HepG2 (cell line): ENCODE data around the gene HPS1. TPM values are rescaled to one million over a fixed set of nuclear protein-coding genes. Genes with fewer than 3 reads are reported as not detected.
A peak's percentile ranks its signal among the peaks of the same experiment; 100 is the strongest.

Experiments used
- ATAC-seq: fragments of 200-7000 bp; cut with Tn5 transposase; 3 replicates; pipeline ENCODE4 v1.9.1; 2020; ENCODE audit warnings: mild to moderate bottlenecking, moderate library complexity
- BruUV-seq: library from RNA; stranded (reverse); fragments of 400-500 nt; replicated peaks from 2 replicates; lab custom pipeline; 2021; lab: Mats Ljungman, UMichigan
- CTCF ChIA-PET: fragments of 300-600 bp; formaldehyde crosslinking; extraction: SDS; loops from one replicate; lab custom pipeline; 2021; ENCODE audit warnings: low total read pairs, inconsistent platforms, low intra/inter-chr PET ratio; lab: Yijun Ruan, JAX
- POLR2A ChIA-PET: fragments of 350-600 bp; sonication (Branson Sonifier 250); formaldehyde crosslinking; loops from one replicate; lab custom pipeline; 2020; ENCODE audit warnings: antibody characterized with exemption, inconsistent platforms; lab: Yijun Ruan, JAX
- DNase-seq: peaks from one replicate; pipeline ENCODE4 v3.0.0-alpha.2; 2015; ENCODE audit warnings: low spot score
- FAIRE-seq: peaks from 3 replicates; lab custom pipeline; 2011; peaks lifted over from hg19 to GRCh38; lab: Jason Lieb, UNC
- H2AFZ ChIP-seq: one replicate; pipeline ENCODE4 v1.6.1; 2011; ENCODE audit warnings: low read length, inconsistent platforms
- H3K27ac ChIP-seq: fragments of 300-600 bp; 3 replicates; pipeline ENCODE4 v1.8.0; 2011; ENCODE audit warnings: mixed run types, mild to moderate bottlenecking, mixed read lengths, low read length, inconsistent platforms; ENCODE audit not compliant: insufficient read depth; ENCODE audit errors: extremely low read length
- H3K27me3 ChIP-seq, 2 experiments: fragments of 200-600 bp in 1 of 2; 2 replicates in 1 of 2; 3 replicates in 1 of 2; pipeline versions ENCODE4 v1.6.0 to v1.8.0; 2011; ENCODE audit warnings: low read length in 2 of 2, mild to moderate bottlenecking in 2 of 2, moderate library complexity in 2 of 2, inconsistent platforms in 1 of 2; ENCODE audit not compliant: insufficient read depth in 2 of 2, control insufficient read depth in 1 of 2
- H3K36me3 ChIP-seq, 2 experiments: fragments of 200-600 bp in 1 of 2; replicated peaks in 1 of 2; 2 replicates in 1 of 2; 3 replicates in 1 of 2; pipeline versions ENCODE4 v1.5.1 to v1.8.0; 2011; ENCODE audit warnings: low read length in 2 of 2, inconsistent platforms in 1 of 2; ENCODE audit not compliant: insufficient read depth in 2 of 2, control insufficient read depth in 1 of 2
- H3K4me1 ChIP-seq: 2 replicates; pipeline ENCODE4 v1.5.1; 2012; ENCODE audit warnings: low read length, inconsistent platforms; ENCODE audit not compliant: insufficient read depth
- H3K4me2 ChIP-seq: 2 replicates; pipeline ENCODE4 v1.6.0; 2011; ENCODE audit warnings: low read depth, low read length, inconsistent platforms
- H3K4me3 ChIP-seq, 3 experiments: fragments of 200-600 bp in 1 of 3; sonication (generic), shearing (Covaris generic) in 1 of 3; replicated peaks in 1 of 3; 2 replicates each; pipeline ENCODE4 v1.5.1; 2011 to 2016; ENCODE audit warnings: low read length in 3 of 3, inconsistent platforms in 2 of 3, low read depth in 2 of 3, mild to moderate bottlenecking in 2 of 3, control low read depth in 1 of 3, mixed read lengths in 1 of 3; ENCODE audit not compliant: insufficient read depth in 1 of 3
- H3K79me2 ChIP-seq: one replicate; pipeline ENCODE4 v1.6.1; 2011; ENCODE audit warnings: low read length, inconsistent platforms; ENCODE audit not compliant: insufficient read depth
- H3K9ac ChIP-seq: 2 replicates; pipeline ENCODE4 v1.6.0; 2011; ENCODE audit warnings: mild to moderate bottlenecking, low read depth, low read length, inconsistent platforms; ENCODE audit not compliant: insufficient read depth
- H3K9me3 ChIP-seq: 2 replicates; pipeline ENCODE4 v1.5.1; 2012; ENCODE audit warnings: mild to moderate bottlenecking, low read length
- H4K20me1 ChIP-seq: 2 replicates; pipeline ENCODE4 v1.6.0; 2011; ENCODE audit warnings: inconsistent platforms, mild to moderate bottlenecking, low read length, moderate library complexity; ENCODE audit not compliant: insufficient read depth
- EEA1 ChIP-seq: sonication (generic); formaldehyde crosslinking; IDR thresholded peaks from 2 replicates; pipeline ENCODE4 v1.5.1; 2020; ENCODE audit warnings: mild to moderate bottlenecking, missing genetic modification reagents, borderline replicate concordance
- GZF1 ChIP-seq: sonication (generic); formaldehyde crosslinking; IDR thresholded peaks from 2 replicates; pipeline ENCODE4 v1.5.1; 2020; ENCODE audit warnings: mild to moderate bottlenecking, missing genetic modification reagents
- MEIS2 ChIP-seq: sonication (generic); formaldehyde crosslinking; IDR thresholded peaks from 2 replicates; pipeline ENCODE4 v1.9.0; 2021; ENCODE audit warnings: mild to moderate bottlenecking, missing genetic modification reagents
- MTA1 ChIP-seq: sonication (generic); formaldehyde crosslinking; IDR thresholded peaks from 2 replicates; pipeline ENCODE4 v1.4.0; 2020; ENCODE audit warnings: missing genetic modification reagents, mild to moderate bottlenecking, borderline replicate concordance
- ZC3H4 ChIP-seq: sonication (generic); formaldehyde crosslinking; IDR thresholded peaks from 2 replicates; pipeline ENCODE4 v1.4.0; 2020; ENCODE audit warnings: missing genetic modification reagents, borderline replicate concordance
- ZFP36 ChIP-seq: fragments of 150-350 bp; IDR thresholded peaks from 2 replicates; pipeline ENCODE4 v1.6.1; 2018; ENCODE audit warnings: borderline replicate concordance, low read length, low read depth; ENCODE audit not compliant: partially characterized antibody
- ZGPAT ChIP-seq: IDR thresholded peaks from 2 replicates; pipeline ENCODE4 v1.6.1; 2016; ENCODE audit warnings: mild to moderate bottlenecking
- ZNF136 ChIP-seq: sonication (generic); formaldehyde crosslinking; IDR thresholded peaks from 2 replicates; pipeline ENCODE4 v1.8.1; 2022; ENCODE audit warnings: low read depth, mild to moderate bottlenecking, moderate library complexity, missing genetic modification reagents
- ZNF33A ChIP-seq: sonication (generic); formaldehyde crosslinking; IDR thresholded peaks from 2 replicates; pipeline ENCODE4 v1.5.1; 2020; ENCODE audit warnings: missing genetic modification reagents, mild to moderate bottlenecking, moderate library complexity, borderline replicate concordance
- ZNF543 ChIP-seq: sonication (generic); formaldehyde crosslinking; IDR thresholded peaks from 2 replicates; pipeline ENCODE4 v1.4.0; 2020; ENCODE audit warnings: mild to moderate bottlenecking, missing genetic modification reagents
- ZNF7 ChIP-seq: IDR thresholded peaks from 2 replicates; pipeline ENCODE4 v1.6.1; 2016; ENCODE audit warnings: missing biosample characterization, missing genetic modification reagents
- WGBS: methylation state at CpG from one replicate; pipeline ENCODE4 v1.1.6; 2017; ENCODE audit warnings: low lambda C conversion rate; 5-methylcytosine and 5-hydroxymethylcytosine counted together
- in situ Hi-C: cut with HindIII; loops from 2 replicates; pipeline ENCODE4 v1.10.0; 2017; ENCODE audit warnings: low pct_unique_long_range_greater_than_20kb; ENCODE audit not compliant: extremely low pct_ligation_motif_present
- intact Hi-C: fragments of 100-400 bp; cut with micrococcal nuclease; formaldehyde crosslinking; loops from one replicate; pipeline ENCODE4 v1.10.0; 2022; ENCODE audit not compliant: unreplicated experiment
- polyA plus RNA-seq, 8 experiments: library from polyadenylated mRNA; depleted of rRNA in 3 of 8; stranded (reverse) in 7 of 8; unstranded in 1 of 8; fragments of >200 nt; fragmentation: Illumina TruSeq in 4 of 8; extraction: Trizol in 4 of 8; gene quantifications; 2 replicates each; pipeline versions ENCODE4 v1.2.1 to v1.2.3, GENCODE V29; 2011 to 2016; ENCODE audit warnings: low read depth in 4 of 8, missing spikeins in 1 of 8, mixed read lengths in 1 of 8; ENCODE audit not compliant: insufficient read depth in 1 of 8
- total RNA-seq, 5 experiments: library from RNA; depleted of rRNA; stranded (reverse); fragments of >200 nt; fragmentation: Illumina TruSeq; extraction: Trizol; gene quantifications; 2 replicates each; pipeline ENCODE4 v1.2.3, GENCODE V29; 2016; ENCODE audit warnings: low read depth in 1 of 5
- TF ChIP-seq, protein P1 (sequence below): sonication (generic); formaldehyde crosslinking; IDR thresholded peaks from 2 replicates; pipeline ENCODE4 v1.5.1; 2020; ENCODE audit warnings: mild to moderate bottlenecking, missing genetic modification reagents, moderate library complexity

HPS1 gene
- total and polyA plus RNA-seq, 2 of the 13 experiments (the other 11 are each of a cell fraction or from before 2014, with no cell fraction given) = 24.6 to 25.8 TPM

DNA sequence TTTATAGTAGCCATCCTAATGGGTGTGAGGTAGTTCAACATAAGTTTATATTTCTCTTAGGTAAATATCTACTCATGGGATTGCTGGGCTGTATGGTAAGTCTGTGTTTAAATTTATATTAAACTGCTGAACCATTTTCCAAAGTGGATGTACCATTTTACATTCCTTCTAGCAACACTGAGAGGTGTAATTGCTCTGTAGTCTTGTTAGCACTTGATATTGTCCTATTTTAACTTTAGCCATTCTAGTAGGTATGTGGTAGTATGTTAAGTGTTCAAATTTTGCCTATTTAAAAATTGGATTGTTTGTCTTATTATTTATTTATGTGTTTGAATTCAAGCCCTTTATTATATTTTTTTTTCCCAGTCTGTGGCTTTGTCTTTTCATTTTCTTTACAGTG lies 2.6 kb upstream of the HPS1 start:
- CTCF ChIA-PET = no interaction called here
- intact Hi-C loops (no loop called here), in situ Hi-C loops (no loop called here)
- Histone ChIP-seq H3K4me1 (peaks cover 27% of the 10 kb centered on the region), H3K27me3 (no peaks in the 10 kb centered on the region), H3K79me2 (peaks cover 3% of the 10 kb centered on the region), H3K27ac (no peak overlapping the region), H3K9me3 (no peaks in the 10 kb centered on the region), H3K4me2 (no peak overlapping the region), H2AFZ (no peak overlapping the region), H3K9ac (no peak overlapping the region), H4K20me1 (no peaks in the 10 kb centered on the region), H3K36me3 (peaks cover 3 to 9% of the 10 kb centered on the region in 2 experiments; a peak in 4 of 5 replicates), H3K4me3 (no peak overlapping the region)
- POLR2A ChIA-PET = no interaction called here
- TF ChIP-seq GZF1 (CRISPR knock-in tag) (no peak), ZNF7 (CRISPR knock-in tag) (peak; percentile 93), MEIS2 (no peak), ZC3H4 (no peak), ZGPAT (CRISPR knock-in tag) (no peak), ZNF33A (no peak), ZNF136 (CRISPR knock-in tag) (no peak)
- FAIRE-seq = no peak
- no peak for ATAC-seq
- DNase-seq = no peak
- BruUV-seq = no TSS peak

GRCh38 chr10:98446151-98446660 lies 529 bp downstream of the HPS1 start:
- peak overlapping the region; percentile 80 to 93 (median 86) for H3K4me3 ChIP-seq
- TSS peak; percentile 71 for BruUV-seq
- 8% methylated on average over 16 of the region's 28 CpGs for WGBS
- H3K4me2 ChIP-seq = peak overlapping the region; percentile 97
- ATAC-seq (peak; percentile 77), DNase-seq (no peak), FAIRE-seq (no peak)
- no peaks in the 10 kb centered on the region for H4K20me1 ChIP-seq
- CTCF ChIA-PET = no interaction called here
- H3K9ac ChIP-seq = peak overlapping the region; percentile 87
- peak overlapping the region; percentile 72 for H3K27ac ChIP-seq
- intact Hi-C loops (no loop called here), in situ Hi-C loops (no loop called here)
- peaks cover 3 to 31% of the 10 kb centered on the region in 2 experiments for H3K36me3 ChIP-seq
- no peaks in the 10 kb centered on the region for H3K27me3 ChIP-seq
- no peak overlapping the region for H2AFZ ChIP-seq
- POLR2A ChIA-PET = interaction anchor here (1.5 kb wide), 1 partner anchor 15 kb away, joined by 5 read pairs; no protein-coding TSS in a partner anchor
- peaks cover 24% of the 10 kb centered on the region for H3K4me1 ChIP-seq
- no peaks in the 10 kb centered on the region for H3K9me3 ChIP-seq
- peaks cover 3% of the 10 kb centered on the region for H3K79me2 ChIP-seq
- TF ChIP-seq MTA1 (no peak), ZFP36 (no peak), EEA1 (no peak), ZNF543 (CRISPR knock-in tag) (no peak)
- TF ChIP-seq, protein P1, sequence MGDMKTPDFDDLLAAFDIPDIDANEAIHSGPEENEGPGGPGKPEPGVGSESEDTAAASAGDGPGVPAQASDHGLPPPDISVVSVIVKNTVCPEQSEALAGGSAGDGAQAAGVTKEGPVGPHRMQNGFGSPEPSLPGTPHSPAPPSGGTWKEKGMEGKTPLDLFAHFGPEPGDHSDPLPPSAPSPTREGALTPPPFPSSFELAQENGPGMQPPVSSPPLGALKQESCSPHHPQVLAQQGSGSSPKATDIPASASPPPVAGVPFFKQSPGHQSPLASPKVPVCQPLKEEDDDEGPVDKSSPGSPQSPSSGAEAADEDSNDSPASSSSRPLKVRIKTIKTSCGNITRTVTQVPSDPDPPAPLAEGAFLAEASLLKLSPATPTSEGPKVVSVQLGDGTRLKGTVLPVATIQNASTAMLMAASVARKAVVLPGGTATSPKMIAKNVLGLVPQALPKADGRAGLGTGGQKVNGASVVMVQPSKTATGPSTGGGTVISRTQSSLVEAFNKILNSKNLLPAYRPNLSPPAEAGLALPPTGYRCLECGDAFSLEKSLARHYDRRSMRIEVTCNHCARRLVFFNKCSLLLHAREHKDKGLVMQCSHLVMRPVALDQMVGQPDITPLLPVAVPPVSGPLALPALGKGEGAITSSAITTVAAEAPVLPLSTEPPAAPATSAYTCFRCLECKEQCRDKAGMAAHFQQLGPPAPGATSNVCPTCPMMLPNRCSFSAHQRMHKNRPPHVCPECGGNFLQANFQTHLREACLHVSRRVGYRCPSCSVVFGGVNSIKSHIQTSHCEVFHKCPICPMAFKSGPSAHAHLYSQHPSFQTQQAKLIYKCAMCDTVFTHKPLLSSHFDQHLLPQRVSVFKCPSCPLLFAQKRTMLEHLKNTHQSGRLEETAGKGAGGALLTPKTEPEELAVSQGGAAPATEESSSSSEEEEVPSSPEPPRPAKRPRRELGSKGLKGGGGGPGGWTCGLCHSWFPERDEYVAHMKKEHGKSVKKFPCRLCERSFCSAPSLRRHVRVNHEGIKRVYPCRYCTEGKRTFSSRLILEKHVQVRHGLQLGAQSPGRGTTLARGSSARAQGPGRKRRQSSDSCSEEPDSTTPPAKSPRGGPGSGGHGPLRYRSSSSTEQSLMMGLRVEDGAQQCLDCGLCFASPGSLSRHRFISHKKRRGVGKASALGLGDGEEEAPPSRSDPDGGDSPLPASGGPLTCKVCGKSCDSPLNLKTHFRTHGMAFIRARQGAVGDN (CRISPR knock-in tag) = peak; percentile 74
